ENCODE results near the gene SNORC.

SNORC gene

DNA sequence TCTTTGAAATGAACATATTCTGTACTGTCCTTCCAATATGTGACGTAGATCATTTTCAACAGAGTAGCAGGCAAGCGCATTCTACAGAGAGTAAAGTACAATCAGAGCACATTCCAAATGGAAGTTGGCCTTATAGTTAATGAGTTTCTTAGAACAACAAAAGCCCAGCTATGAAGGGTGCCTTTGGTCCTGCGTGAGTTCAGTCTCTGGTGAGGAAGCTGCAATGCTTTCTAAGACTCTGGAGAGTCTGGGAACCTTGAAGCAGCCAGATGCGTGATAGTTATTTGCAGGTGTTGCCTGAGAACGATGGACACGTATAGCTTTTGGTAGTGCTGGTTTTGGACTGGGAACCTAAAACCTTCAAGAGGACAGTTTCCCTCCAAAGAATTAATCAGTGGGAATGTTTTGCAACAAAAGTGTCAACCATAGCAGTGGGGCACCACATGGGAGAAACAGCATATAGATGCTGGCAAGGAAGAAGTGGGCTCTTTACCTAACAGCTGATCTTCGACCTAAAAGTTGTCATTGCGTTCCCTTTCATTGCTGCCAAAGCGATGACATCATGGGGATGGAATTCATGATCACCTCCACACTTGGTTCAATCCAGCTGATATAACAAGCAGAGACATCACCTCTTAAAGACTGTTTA, 9.3 kb upstream of the SNORC start:
- TF ChIP-seq CTCF (conservative IDR thresholded peaks at IDR 0.05; ENCODE audit: low read depth, low read length) = no peak
- no peak overlapping the region for H2AFZ ChIP-seq (ENCODE audit: low read depth)
- no peak overlapping the region for H3K27ac ChIP-seq
- H3K27me3 ChIP-seq (ENCODE audit: insufficient read depth, low read depth) = no peaks in the 10 kb centered on the region
- no peak overlapping the region for H3K4me2 ChIP-seq
- H3K79me2 ChIP-seq (ENCODE audit: insufficient read depth, low read depth) = no peaks in the 10 kb centered on the region
- H3K4me3 ChIP-seq (IDR thresholded peaks at IDR 0.05; ENCODE audit: insufficient read depth, low read depth, low read length) = no peak overlapping the region
- no peaks in the 10 kb centered on the region for H4K20me1 ChIP-seq (ENCODE audit: insufficient read depth)
- no peaks in the 10 kb centered on the region; the same call in 1 of the 2 replicates for H3K36me3 ChIP-seq (ENCODE audit: insufficient read depth)
- H3K4me1 ChIP-seq (ENCODE audit: low read depth, poor library complexity, severe bottlenecking) = peaks cover 19% of the 10 kb centered on the region
- no peak overlapping the region for H3K9ac ChIP-seq

- H3K9ac ChIP-seq = no peak overlapping the region
- no peak overlapping the region for H3K4me2 ChIP-seq
- no peak overlapping the region for H2AFZ ChIP-seq (ENCODE audit: low read depth)
- TF ChIP-seq CTCF (conservative IDR thresholded peaks at IDR 0.05; ENCODE audit: low read depth, low read length) = no peak
- H3K27ac ChIP-seq = no peak overlapping the region
- H4K20me1 ChIP-seq (ENCODE audit: insufficient read depth) = no peaks in the 10 kb centered on the region
- H3K36me3 ChIP-seq (ENCODE audit: insufficient read depth) = no peaks in the 10 kb centered on the region; the same call in 1 of the 2 replicates
- H3K79me2 ChIP-seq (ENCODE audit: insufficient read depth, low read depth) = no peaks in the 10 kb centered on the region
- peaks cover 15% of the 10 kb centered on the region for H3K4me1 ChIP-seq (ENCODE audit: low read depth, poor library complexity, severe bottlenecking)
- no peaks in the 10 kb centered on the region for H3K27me3 ChIP-seq (ENCODE audit: insufficient read depth, low read depth)
- H3K4me3 ChIP-seq (IDR thresholded peaks at IDR 0.05; ENCODE audit: insufficient read depth, low read depth, low read length) = no peak overlapping the region
Measured at GRCh38 chr2:232861353-232861752, 8.7 kb upstream of the SNORC start.

GRCh38 chr2:232863996-232864395, 6.1 kb upstream of the SNORC start:
- Histone ChIP-seq H4K20me1 (ENCODE audit: insufficient read depth) (no peaks in the 10 kb centered on the region), H3K4me3 (IDR thresholded peaks at IDR 0.05; ENCODE audit: insufficient read depth, low read depth, low read length) (no peak overlapping the region), H3K36me3 (ENCODE audit: insufficient read depth) (no peaks in the 10 kb centered on the region), H3K4me2 (no peak overlapping the region), H3K27ac (no peak overlapping the region), H3K4me1 (ENCODE audit: low read depth, poor library complexity, severe bottlenecking) (no peaks in the 10 kb centered on the region), H3K79me2 (ENCODE audit: insufficient read depth, low read depth) (no peaks in the 10 kb centered on the region), H2AFZ (ENCODE audit: low read depth) (no peak overlapping the region), H3K27me3 (ENCODE audit: insufficient read depth, low read depth) (no peaks in the 10 kb centered on the region), H3K9ac (no peak overlapping the region)
- TF ChIP-seq CTCF (conservative IDR thresholded peaks at IDR 0.05; ENCODE audit: low read depth, low read length) = no peak

DNA sequence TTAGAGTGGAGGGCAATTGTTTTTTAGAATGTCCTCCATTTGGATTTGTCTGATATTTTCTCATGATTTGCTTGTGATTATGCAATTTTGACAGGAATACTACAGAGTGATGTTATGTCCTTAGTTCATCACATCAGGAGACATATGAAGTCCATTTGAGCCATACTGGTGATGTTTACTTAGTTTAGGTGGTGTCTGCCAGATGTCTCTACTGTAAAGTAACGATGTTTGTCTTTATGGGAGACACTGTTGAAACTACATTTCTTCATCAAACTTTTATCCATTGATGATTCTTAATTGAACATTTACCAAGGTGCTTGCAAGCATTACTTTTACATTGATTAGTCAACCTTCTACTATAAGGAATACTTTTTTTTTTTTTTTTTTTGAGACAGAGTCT, 4.9 kb upstream of the SNORC start:
- Histone ChIP-seq H3K27me3 (ENCODE audit: insufficient read depth, low read depth) (no peaks in the 10 kb centered on the region), H3K4me1 (ENCODE audit: low read depth, poor library complexity, severe bottlenecking) (no peaks in the 10 kb centered on the region), H4K20me1 (ENCODE audit: insufficient read depth) (no peaks in the 10 kb centered on the region), H3K4me2 (no peak overlapping the region), H3K4me3 (IDR thresholded peaks at IDR 0.05; ENCODE audit: insufficient read depth, low read depth, low read length) (no peak overlapping the region), H3K9ac (no peak overlapping the region), H3K27ac (no peak overlapping the region), H3K36me3 (ENCODE audit: insufficient read depth) (no peaks in the 10 kb centered on the region), H3K79me2 (ENCODE audit: insufficient read depth, low read depth) (no peaks in the 10 kb centered on the region), H2AFZ (ENCODE audit: low read depth) (no peak overlapping the region)
- TF ChIP-seq CTCF (conservative IDR thresholded peaks at IDR 0.05; ENCODE audit: low read depth, low read length) = no peak
